ENCODE data around the gene ACY1. TPM values are rescaled to one million over a fixed set of nuclear protein-coding genes. Genes with fewer than 3 reads are reported as not detected.

The ACY1 gene
- total RNA-seq, 4 donors from 2014 or later: 24.5 to 60.3 (median 31.4) TPM

DNA sequence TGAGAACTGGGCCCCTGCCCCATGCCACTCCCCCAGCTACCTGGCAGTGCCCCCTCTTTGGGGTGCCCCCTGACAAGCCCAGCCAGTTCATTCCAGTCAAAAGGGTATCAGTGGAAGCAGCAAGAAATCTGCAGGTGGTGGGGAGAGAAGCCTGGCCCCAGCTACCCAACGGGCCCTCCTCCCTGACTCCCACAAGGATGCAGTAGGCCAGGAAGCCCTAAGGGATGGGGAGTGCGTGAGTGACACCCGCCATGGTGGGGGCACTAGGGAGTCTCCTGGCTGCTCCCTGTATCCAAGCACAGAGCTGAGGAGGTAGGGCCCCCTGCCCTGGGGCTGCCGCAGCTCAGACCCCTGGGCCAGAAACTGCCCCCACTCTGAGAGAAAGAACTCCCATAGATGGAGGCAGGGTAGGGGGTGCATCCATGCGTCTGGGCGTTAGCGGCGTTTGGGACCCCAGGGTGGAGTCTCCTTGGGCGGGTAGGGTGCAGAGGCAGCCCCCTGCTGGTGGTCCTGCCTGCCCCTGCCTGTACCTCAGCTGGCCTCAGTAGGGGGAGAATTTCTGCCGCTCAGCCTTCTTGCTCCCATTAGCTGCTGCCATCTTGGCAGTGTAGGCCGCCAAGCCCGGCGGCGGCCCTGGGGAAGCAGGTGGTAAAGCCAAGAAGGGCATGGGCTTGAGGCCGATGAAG is 25.7 kb upstream of the ACY1 start:
- TF ChIP-seq, protein P1, sequence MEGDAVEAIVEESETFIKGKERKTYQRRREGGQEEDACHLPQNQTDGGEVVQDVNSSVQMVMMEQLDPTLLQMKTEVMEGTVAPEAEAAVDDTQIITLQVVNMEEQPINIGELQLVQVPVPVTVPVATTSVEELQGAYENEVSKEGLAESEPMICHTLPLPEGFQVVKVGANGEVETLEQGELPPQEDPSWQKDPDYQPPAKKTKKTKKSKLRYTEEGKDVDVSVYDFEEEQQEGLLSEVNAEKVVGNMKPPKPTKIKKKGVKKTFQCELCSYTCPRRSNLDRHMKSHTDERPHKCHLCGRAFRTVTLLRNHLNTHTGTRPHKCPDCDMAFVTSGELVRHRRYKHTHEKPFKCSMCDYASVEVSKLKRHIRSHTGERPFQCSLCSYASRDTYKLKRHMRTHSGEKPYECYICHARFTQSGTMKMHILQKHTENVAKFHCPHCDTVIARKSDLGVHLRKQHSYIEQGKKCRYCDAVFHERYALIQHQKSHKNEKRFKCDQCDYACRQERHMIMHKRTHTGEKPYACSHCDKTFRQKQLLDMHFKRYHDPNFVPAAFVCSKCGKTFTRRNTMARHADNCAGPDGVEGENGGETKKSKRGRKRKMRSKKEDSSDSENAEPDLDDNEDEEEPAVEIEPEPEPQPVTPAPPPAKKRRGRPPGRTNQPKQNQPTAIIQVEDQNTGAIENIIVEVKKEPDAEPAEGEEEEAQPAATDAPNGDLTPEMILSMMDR (IDR thresholded peaks at IDR 0.05; ENCODE audit: low read depth): no peak

DNA sequence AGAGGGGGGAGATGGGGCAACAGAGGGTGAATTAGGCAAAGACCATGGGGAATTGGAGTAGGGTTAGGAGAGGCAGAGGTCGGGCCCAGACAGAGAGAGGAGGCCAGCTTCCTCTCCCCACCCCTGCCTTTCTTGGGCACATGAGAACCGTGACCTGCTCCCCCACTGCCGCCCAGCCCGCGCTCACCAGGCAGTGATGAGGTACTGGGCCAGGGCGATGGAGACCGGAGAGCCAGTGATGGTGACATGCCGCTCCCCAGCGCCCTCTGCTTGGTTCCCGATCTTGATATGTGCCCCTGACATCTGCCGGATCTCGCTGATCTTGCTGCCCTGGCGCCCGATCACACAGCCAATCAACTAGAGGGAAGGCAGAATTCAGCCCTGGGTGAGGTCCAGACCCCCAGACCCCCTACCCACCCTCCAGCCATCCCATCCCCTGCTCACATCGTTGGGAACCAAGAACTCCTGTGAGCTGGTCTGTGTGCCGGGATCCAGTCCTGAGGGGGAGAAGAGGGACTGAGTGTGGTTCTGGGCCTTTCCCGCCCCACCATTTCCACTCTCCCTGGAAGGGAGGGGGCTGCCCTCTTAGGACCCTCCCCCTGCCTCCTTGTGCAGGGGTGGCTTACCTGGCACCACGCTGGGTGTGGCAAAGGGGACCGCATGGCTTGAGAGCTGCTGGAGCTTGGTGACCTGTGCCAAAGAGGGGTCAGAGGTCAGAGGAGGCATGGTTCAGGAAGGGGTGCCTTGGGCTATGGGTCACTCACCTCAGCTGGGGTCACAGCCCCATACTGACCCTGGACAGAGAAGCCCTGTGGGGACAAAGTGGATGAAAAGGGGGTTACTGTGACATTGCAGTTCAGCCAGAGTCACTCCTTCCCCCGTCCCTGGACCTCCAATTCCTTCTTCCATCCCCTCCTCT is 24.5 kb upstream of the ACY1 start:
- TF ChIP-seq, protein P1 (IDR thresholded peaks at IDR 0.05; ENCODE audit: low read depth): no peak

DNA sequence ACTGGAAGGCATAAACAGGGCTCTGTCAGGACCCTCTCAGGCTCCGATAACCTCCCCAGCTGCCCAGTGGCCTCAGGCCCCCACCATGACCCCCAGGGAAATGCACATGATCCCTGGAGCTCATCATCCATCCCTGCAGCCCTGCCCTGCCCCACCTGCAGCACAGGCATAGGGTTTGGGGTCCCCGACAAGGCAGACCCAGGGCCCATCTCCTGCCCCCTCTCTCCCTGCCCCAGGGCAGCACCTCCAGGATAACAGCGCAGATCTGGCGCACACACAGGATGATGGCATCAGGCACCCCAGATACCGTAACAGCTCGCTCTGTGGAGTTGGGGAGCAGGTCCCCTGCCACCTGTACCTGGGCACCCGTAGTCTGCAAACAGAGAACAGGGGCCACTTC is 23.7 kb upstream of the ACY1 start:
- TF ChIP-seq, protein P1 (IDR thresholded peaks at IDR 0.05; ENCODE audit: low read depth): no peak

DNA sequence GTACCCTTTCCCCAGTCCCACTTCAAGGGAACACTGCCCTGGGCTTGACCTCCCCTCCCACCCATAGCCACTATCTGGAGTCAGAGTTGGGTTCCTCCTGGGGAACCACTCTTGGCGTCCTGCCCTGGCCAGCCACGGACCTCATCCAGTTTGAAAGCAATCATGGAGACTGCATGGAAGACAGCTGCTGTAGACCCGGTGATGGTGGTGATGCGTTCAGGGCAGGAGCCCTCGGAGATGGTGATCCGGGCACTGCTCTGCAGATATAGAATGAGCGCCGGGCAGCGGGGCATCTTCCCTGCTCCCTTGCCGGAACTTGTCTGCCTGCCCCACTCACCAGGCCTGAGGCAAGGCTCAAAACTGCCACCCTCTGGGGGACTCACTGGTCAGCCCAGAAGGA is 22.9 kb upstream of the ACY1 start:
- TF ChIP-seq, protein P1 (IDR thresholded peaks at IDR 0.05; ENCODE audit: low read depth): no peak

DNA sequence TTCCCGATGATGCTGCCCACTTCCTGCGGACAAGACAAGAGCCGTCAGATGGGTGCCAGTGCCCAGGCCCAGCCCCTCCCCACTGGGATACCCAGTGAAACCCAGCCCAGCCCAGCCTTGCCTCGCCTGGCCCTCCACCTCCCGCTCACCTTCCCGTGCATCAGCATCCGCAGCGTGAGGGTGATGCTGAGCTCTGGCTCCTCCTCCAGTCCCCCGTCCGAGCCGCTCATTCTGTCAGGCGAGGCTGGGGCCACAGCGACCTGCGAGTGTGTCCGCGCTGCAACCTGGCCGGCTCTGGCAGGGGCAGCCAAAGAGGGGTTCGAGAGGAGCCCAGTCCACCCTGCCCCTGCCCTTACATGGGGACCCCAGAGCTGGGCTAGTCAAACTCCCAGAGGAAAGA is 22.3 kb upstream of the ACY1 start:
- TF ChIP-seq, protein P1 (IDR thresholded peaks at IDR 0.05; ENCODE audit: low read depth): no peak

DNA sequence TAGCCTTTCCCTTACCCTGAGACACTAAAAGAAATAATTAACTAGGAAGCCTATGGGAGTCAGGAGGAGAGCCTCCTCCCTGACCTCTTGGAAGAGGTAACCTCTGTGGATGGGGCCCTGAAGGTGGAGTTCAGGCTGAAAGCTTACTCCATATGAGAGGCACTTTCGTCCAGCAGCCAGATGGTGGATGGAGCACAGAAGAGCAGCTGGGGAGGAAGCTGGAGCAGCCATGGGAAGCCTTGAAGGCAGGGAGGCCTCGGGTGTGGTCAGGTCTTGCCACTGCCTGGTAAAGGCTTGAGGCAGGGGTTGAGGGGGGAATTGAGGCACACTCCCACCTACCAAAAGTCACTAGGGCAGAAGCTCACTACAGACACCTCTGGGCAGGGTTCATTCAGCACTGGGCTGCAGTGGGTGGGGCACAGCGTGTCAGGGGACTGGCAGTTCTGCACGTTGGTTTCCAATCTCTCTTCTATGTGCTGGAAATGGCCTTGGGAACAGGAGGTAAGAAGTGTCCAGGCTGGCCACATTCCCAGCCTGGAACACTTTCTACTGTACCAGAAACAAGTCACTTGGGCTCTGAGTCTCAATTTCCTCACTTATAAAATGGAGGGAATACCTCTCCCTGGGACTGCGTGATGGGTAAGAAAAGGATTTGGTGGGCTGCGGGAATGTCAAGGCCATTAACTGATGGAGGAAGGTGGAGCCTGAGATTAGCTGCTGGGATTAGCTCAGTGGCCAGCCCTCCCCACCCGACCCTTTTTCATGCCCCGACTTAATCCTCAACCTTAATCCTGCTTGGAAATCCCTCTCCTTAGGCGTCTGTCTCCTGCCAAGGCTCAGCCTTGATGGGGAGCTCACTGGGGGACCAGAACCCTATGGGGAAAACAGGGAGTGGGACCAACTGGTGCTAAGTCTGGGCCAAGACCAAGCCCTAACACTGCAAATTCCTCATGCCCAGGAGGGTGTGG is 21.4 kb upstream of the ACY1 start:
- TF ChIP-seq, protein P1 (IDR thresholded peaks at IDR 0.05; ENCODE audit: low read depth): no peak

Measured in subcutaneous adipose tissue (tissue), 4 donors.